H1 (cell line): ENCODE measurements around the gene YAF2. TPM values are rescaled to one million over a fixed set of nuclear protein-coding genes. Genes with fewer than 3 reads are reported as not detected.

Experiments used
- CTCF ChIA-PET: fragments of 300-600 bp; sonication (Branson Sonifier 250); formaldehyde crosslinking; loops from one replicate; lab custom pipeline; 2021; ENCODE audit not compliant: partially characterized antibody; lab: Charles Lee
- POLR2A ChIA-PET: fragments of 300-600 bp; sonication (Branson Sonifier 250); formaldehyde crosslinking; loops from one replicate; lab custom pipeline; 2021; ENCODE audit warnings: inconsistent platforms; ENCODE audit not compliant: partially characterized antibody; lab: Charles Lee
- DNase-seq, 2 experiments: peaks; one replicate each; pipeline versions ENCODE4 v3.0.0 to v3.0.0-alpha.2; 2010 to 2022; ENCODE audit warnings: low spot score in 2 of 2, low read depth in 1 of 2, mixed read lengths in 1 of 2
- FAIRE-seq: peaks from 2 replicates; lab custom pipeline; 2011; peaks lifted over from hg19 to GRCh38; lab: Jason Lieb, UNC
- H2AFZ ChIP-seq: 2 replicates; pipeline ENCODE4 v1.8.1; 2012; ENCODE audit warnings: low read length, inconsistent platforms
- H2AK5ac ChIP-seq: 2 replicates; pipeline ENCODE4 v1.6.1; 2013; ENCODE audit warnings: low read depth, low read length
- H2BK120ac ChIP-seq: replicated peaks from 2 replicates; pipeline ENCODE3; 2013; ENCODE audit warnings: low read depth, low read length, inconsistent platforms
- H2BK12ac ChIP-seq: 2 replicates; pipeline ENCODE4 v1.6.1; 2013; ENCODE audit warnings: low read depth, low read length
- H2BK15ac ChIP-seq: 2 replicates; pipeline ENCODE4 v1.6.1; 2013; ENCODE audit warnings: low read length
- H2BK20ac ChIP-seq: 2 replicates; pipeline ENCODE4 v1.6.1; 2013; ENCODE audit warnings: low read length
- H2BK5ac ChIP-seq: 2 replicates; pipeline ENCODE4 v1.6.1; 2013; ENCODE audit warnings: low read depth, low read length
- H3K14ac ChIP-seq: 2 replicates; pipeline ENCODE4 v1.6.1; 2013; ENCODE audit warnings: inconsistent platforms; ENCODE audit not compliant: insufficient read length
- H3K18ac ChIP-seq: 2 replicates; pipeline ENCODE4 v1.6.1; 2013; ENCODE audit warnings: low read length; ENCODE audit errors: extremely low read depth
- H3K23ac ChIP-seq: 2 replicates; pipeline ENCODE4 v1.6.1; 2013; ENCODE audit warnings: inconsistent platforms; ENCODE audit not compliant: insufficient read length
- H3K23me2 ChIP-seq: 2 replicates; pipeline ENCODE4 v1.6.1; 2013; ENCODE audit warnings: low read depth, low read length
- H3K27ac ChIP-seq: 2 replicates; pipeline ENCODE4 v1.6.1; 2011; ENCODE audit warnings: low read depth, low read length, inconsistent platforms
- H3K27me3 ChIP-seq, 4 experiments: replicated peaks in 1 of 4; 1 replicate in 1 of 4; 2 replicates in 3 of 4; pipeline versions ENCODE4 v1.6.1 to v1.8.1; 2011 to 2013; ENCODE audit warnings: low read length in 3 of 4, mild to moderate bottlenecking in 3 of 4, inconsistent platforms in 2 of 4, mixed read lengths in 2 of 4, moderate library complexity in 1 of 4; ENCODE audit not compliant: control insufficient read depth in 3 of 4, insufficient read depth in 3 of 4; ENCODE audit errors: extremely low read depth in 1 of 4
- H3K36me3 ChIP-seq, 4 experiments: 2 replicates each; pipeline versions ENCODE4 v1.6.1 to v1.8.1; 2011 to 2013; ENCODE audit warnings: mild to moderate bottlenecking in 4 of 4, low read length in 3 of 4, moderate library complexity in 2 of 4, control low read depth in 1 of 4, inconsistent platforms in 1 of 4; ENCODE audit not compliant: insufficient read depth in 4 of 4, control insufficient read depth in 2 of 4
- H3K4ac ChIP-seq: replicated peaks from 2 replicates; pipeline ENCODE3; 2013; ENCODE audit warnings: low read length, low read depth, mixed read lengths, inconsistent platforms; ENCODE audit not compliant: insufficient read length
- H3K4me1 ChIP-seq, 4 experiments: replicated peaks in 1 of 4; 1 replicate in 1 of 4; 2 replicates in 3 of 4; pipeline versions ENCODE4 v1.6.1 to v1.8.1; 2011 to 2013; ENCODE audit warnings: low read length in 3 of 4, inconsistent platforms in 2 of 4, mixed read lengths in 1 of 4; ENCODE audit not compliant: insufficient read depth in 4 of 4, control insufficient read depth in 3 of 4
- H3K4me2 ChIP-seq, 2 experiments: 2 replicates each; pipeline versions ENCODE4 v1.6.1 to v1.8.1; 2011 to 2013; ENCODE audit warnings: low read depth in 2 of 2, low read length in 2 of 2, control low read depth in 1 of 2, inconsistent platforms in 1 of 2, mild to moderate bottlenecking in 1 of 2; ENCODE audit not compliant: insufficient read depth in 1 of 2
- H3K4me3 ChIP-seq, 4 experiments: fragments of 200-600, 300-600 bp in 1 of 4; sonication (generic), shearing (Covaris generic), sonication (Bioruptor Twin) in 1 of 4; 2 replicates each; pipeline versions ENCODE4 v1.5.1 to v1.8.1; 2011 to 2016; ENCODE audit warnings: low read length in 4 of 4, low read depth in 3 of 4, control low read depth in 2 of 4, inconsistent platforms in 2 of 4, mild to moderate bottlenecking in 2 of 4, mixed read lengths in 1 of 4, moderate library complexity in 1 of 4; ENCODE audit not compliant: insufficient read depth in 2 of 4; ENCODE audit errors: extremely low read depth in 1 of 4
- H3K56ac ChIP-seq: replicated peaks from 2 replicates; pipeline ENCODE3; 2013; ENCODE audit warnings: low read depth, mild to moderate bottlenecking, mixed read lengths, low read length, inconsistent platforms; ENCODE audit not compliant: insufficient read length
- H3K79me1 ChIP-seq: 2 replicates; pipeline ENCODE4 v1.6.1; 2013; ENCODE audit warnings: low read depth, low read length, control low read depth
- H3K79me2 ChIP-seq, 2 experiments: 2 replicates each; pipeline versions ENCODE4 v1.6.1 to v1.8.1; 2012 to 2013; ENCODE audit warnings: low read length in 2 of 2, mild to moderate bottlenecking in 2 of 2, inconsistent platforms in 1 of 2; ENCODE audit not compliant: insufficient read depth in 2 of 2, control insufficient read depth in 1 of 2
- H3K9ac ChIP-seq, 4 experiments: replicated peaks in 1 of 4; 1 replicate in 1 of 4; 2 replicates in 3 of 4; pipeline versions ENCODE4 v1.6.1 to v1.8.1; 2011 to 2013; ENCODE audit warnings: low read depth in 3 of 4, low read length in 3 of 4, control low read depth in 2 of 4, mild to moderate bottlenecking in 2 of 4, moderate library complexity in 2 of 4, inconsistent platforms in 1 of 4; ENCODE audit errors: extremely low read depth in 1 of 4
- H3K9me3 ChIP-seq, 2 experiments: 2 replicates each; pipeline versions ENCODE4 v1.6.1 to v1.8.1; 2012 to 2013; ENCODE audit warnings: mild to moderate bottlenecking in 2 of 2, moderate library complexity in 2 of 2, control low read depth in 1 of 2, inconsistent platforms in 1 of 2, low read depth in 1 of 2, low read length in 1 of 2, mixed read lengths in 1 of 2; ENCODE audit not compliant: insufficient read depth in 2 of 2
- H4K20me1 ChIP-seq, 2 experiments: replicated peaks in 1 of 2; 2 replicates each; pipeline versions ENCODE3 to v1.8.1; 2011 to 2013; ENCODE audit warnings: inconsistent platforms in 2 of 2, low read length in 2 of 2, mild to moderate bottlenecking in 1 of 2; ENCODE audit not compliant: insufficient read depth in 2 of 2, control insufficient read depth in 1 of 2
- H4K5ac ChIP-seq: 2 replicates; pipeline ENCODE4 v1.6.1; 2013; ENCODE audit warnings: low read length, low read depth, mixed read lengths, inconsistent platforms; ENCODE audit not compliant: insufficient read length
- H4K8ac ChIP-seq: 2 replicates; pipeline ENCODE4 v1.8.0; 2013; ENCODE audit warnings: mild to moderate bottlenecking, moderate library complexity, low read length, inconsistent platforms; ENCODE audit not compliant: insufficient read depth; ENCODE audit errors: extremely low read depth
- H4K91ac ChIP-seq: replicated peaks from 2 replicates; pipeline ENCODE3; 2013; ENCODE audit warnings: low read length, mixed read lengths, inconsistent platforms; ENCODE audit not compliant: insufficient read length
- BACH1 ChIP-seq: IDR thresholded peaks from 2 replicates; pipeline ENCODE4 v1.6.1; 2012; ENCODE audit warnings: low read length, improper control_type of control experiment
- BCL11A ChIP-seq, 2 experiments: IDR thresholded peaks; one replicate each; pipeline ENCODE4 v1.6.1; 2011; ENCODE audit warnings: low read depth in 2 of 2, low read length in 2 of 2, mild to moderate bottlenecking in 2 of 2
- BRCA1 ChIP-seq: IDR thresholded peaks from 2 replicates; pipeline ENCODE4 v1.6.1; 2012; ENCODE audit warnings: low read depth, low read length, improper control_type of control experiment
- CEBPB ChIP-seq: IDR thresholded peaks from 2 replicates; pipeline ENCODE4 v1.6.1; 2012; ENCODE audit warnings: low read depth, low read length
- EGR1 ChIP-seq: IDR thresholded peaks from 2 replicates; pipeline ENCODE4 v1.6.1; 2011; ENCODE audit warnings: low read depth, low read length, borderline replicate concordance
- KDM1A ChIP-seq: fragments of 200-600, 300-600 bp; sonication (generic); IDR thresholded peaks from 2 replicates; pipeline ENCODE4 v1.7.1; 2016; ENCODE audit warnings: mild to moderate bottlenecking, low read length, borderline replicate concordance
- KDM5A ChIP-seq: fragments of 200-600 bp; IDR thresholded peaks from 2 replicates; pipeline ENCODE4 v1.7.1; 2012; ENCODE audit warnings: mild to moderate bottlenecking, low read length, inconsistent platforms, mixed read lengths
- NRF1 ChIP-seq: IDR thresholded peaks from 2 replicates; pipeline ENCODE4 v1.6.1; 2011; ENCODE audit warnings: mild to moderate bottlenecking, low read depth, low read length, improper control_type of control experiment
- RAD21 ChIP-seq, 2 experiments: IDR thresholded peaks in 1 of 2; conservative IDR thresholded peaks in 1 of 2; 2 replicates each; pipeline ENCODE4 v1.6.1; 2011; ENCODE audit warnings: low read depth in 2 of 2, low read length in 2 of 2, improper control_type of control experiment in 1 of 2, inconsistent platforms in 1 of 2, mild to moderate bottlenecking in 1 of 2, moderate library complexity in 1 of 2
- RBBP5 ChIP-seq: IDR thresholded peaks from 2 replicates; pipeline ENCODE4 v1.7.1; 2012; ENCODE audit warnings: low read depth, mild to moderate bottlenecking, inconsistent platforms, low read length, moderate library complexity, borderline replicate concordance
- TAF1 ChIP-seq: IDR thresholded peaks from 2 replicates; pipeline ENCODE4 v1.6.1; 2011; ENCODE audit warnings: mild to moderate bottlenecking, low read depth, low read length
- TCF12 ChIP-seq: IDR thresholded peaks from 2 replicates; pipeline ENCODE4 v1.6.1; 2011; ENCODE audit warnings: low read depth, mild to moderate bottlenecking, low read length
- YY1 ChIP-seq: IDR thresholded peaks from 2 replicates; pipeline ENCODE4 v1.6.1; 2011; ENCODE audit warnings: low read depth, mild to moderate bottlenecking, low read length
- WGBS, 2 experiments: shearing (Covaris generic) in 1 of 2; methylation state at CpG; one replicate each; pipeline versions ENCODE4 v1.1.6 to v1.1.7; 2013 to 2015; ENCODE audit warnings: low lambda C conversion rate in 2 of 2, mixed read lengths in 2 of 2, inconsistent platforms in 1 of 2, low coverage in 1 of 2, missing lambda C conversion rate in 1 of 2; ENCODE audit not compliant: insufficient replicate concordance in 2 of 2, insufficient coverage in 1 of 2, insufficient read length in 1 of 2; ENCODE audit errors: extremely low coverage in 1 of 2, missing lambda C conversion rate in 1 of 2; 5-methylcytosine and 5-hydroxymethylcytosine counted together
- polyA plus RNA-seq, 7 experiments: library from polyadenylated mRNA; depleted of rRNA in 3 of 7; stranded (reverse) in 5 of 7; unstranded in 2 of 7; fragments of >200 nt in 5 of 7; fragments of 200-250 nt in 2 of 7; gene quantifications; 1 replicate in 5 of 7; 2 replicates in 1 of 7; 4 replicates in 1 of 7; pipeline versions ENCODE4 v1.2.1 to v1.2.3, GENCODE V29; 2011 to 2013; ENCODE audit warnings: missing spikeins in 2 of 7, mixed read lengths in 2 of 7
- total RNA-seq: library from RNA; stranded (reverse); fragmentation: NEBNext Ultra II Directional; extraction: Animal tissue kit (Norgen Biotek cat#: 25700); gene quantifications from 2 replicates; pipeline ENCODE4 v1.2.1, GENCODE V29; 2021

The YAF2 gene
- total and polyA plus RNA-seq, 2 of the 8 experiments (the other 6 are each of a cell fraction or from before 2014, with no cell fraction given): 0.50 to 2.2 TPM

DNA sequence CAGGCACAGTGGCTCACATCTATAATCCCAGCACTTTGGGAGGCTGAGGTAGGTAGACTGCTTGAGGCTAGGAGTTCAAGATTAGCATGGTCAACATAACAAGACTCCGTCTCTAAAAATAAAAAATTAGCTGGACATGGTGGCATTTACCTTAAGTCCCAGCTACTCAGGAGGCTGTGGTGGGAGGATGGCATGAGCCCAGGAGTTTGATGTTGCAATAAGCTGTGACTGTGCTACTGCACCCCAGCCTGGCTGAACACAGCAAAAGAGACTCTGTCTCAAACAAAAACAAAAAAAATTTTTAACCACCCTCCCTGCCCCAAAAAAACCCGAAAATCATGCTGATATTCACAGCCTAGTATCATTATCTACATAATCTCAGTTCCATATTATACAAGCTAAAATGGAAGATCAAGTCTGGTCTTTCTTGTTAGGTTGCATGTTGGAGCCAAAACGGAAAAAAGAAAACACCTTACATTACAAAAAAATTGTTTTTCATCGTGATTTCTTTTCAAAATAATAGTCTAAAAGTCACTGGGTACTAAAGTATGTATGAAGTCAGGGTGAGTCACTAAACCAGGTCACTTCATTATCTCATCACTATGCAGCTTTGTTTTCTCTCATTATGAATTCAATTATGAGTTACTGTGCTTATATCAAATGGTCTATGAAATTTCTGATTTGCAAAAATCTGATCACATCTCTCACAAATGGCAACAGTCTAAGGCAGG is 107.2 kb downstream of the YAF2 start:
- Histone ChIP-seq H2BK12ac (no peak overlapping the region), H3K4ac (no peak overlapping the region), H3K79me2 (peaks cover 0 to 55% of the 10 kb centered on the region in 2 experiments; a peak in 2 of 4 replicates), H2BK20ac (no peak overlapping the region), H3K4me3 (no peak overlapping the region), H3K27me3 (no peaks in the 10 kb centered on the region), H3K18ac (no peak overlapping the region), H4K8ac (no peak overlapping the region), H4K5ac (no peak overlapping the region), H3K27ac (no peak overlapping the region), H3K4me2 (no peak overlapping the region), H4K20me1 (peaks cover 0 to 3% of the 10 kb centered on the region in 2 experiments), H2AFZ (no peak overlapping the region), H3K36me3 (no peaks in the 10 kb centered on the region), H2BK15ac (no peak overlapping the region), H2BK5ac (no peak overlapping the region), H2AK5ac (no peak overlapping the region), H3K4me1 (peaks cover 0 to under 1% (median 0%) of the 10 kb centered on the region in 4 experiments; a peak in 2 of 7 replicates), H3K56ac (no peak overlapping the region), H3K23ac (no peak overlapping the region), H3K9me3 (no peaks in the 10 kb centered on the region), H3K79me1 (no peaks in the 10 kb centered on the region), H4K91ac (no peak overlapping the region), H3K14ac (no peak overlapping the region), H2BK120ac (no peak overlapping the region), H3K23me2 (no peaks in the 10 kb centered on the region), H3K9ac (no peak overlapping the region)
- FAIRE-seq (no peak), DNase-seq (no peak)
- WGBS, 2 experiments: 78% methylated on average over 4 of the region's 4 CpGs; no CpG with 5 or more reads in 1 of the 2 experiments
- ChIA-PET POLR2A (no interaction called here), CTCF (interaction anchor here (0.6 to 1.6 kb wide), 6 partner anchors 11 to 301 kb away, joined by 3 to 10 read pairs (median 4); no protein-coding TSS in a partner anchor)
- no peak for TF ChIP-seq BCL11A (IDR thresholded peaks at IDR 0.05; ENCODE audit: low read depth in 2 of 2, low read length in 2 of 2)
- TF ChIP-seq CEBPB: no peak
- no peak for TF ChIP-seq KDM1A
- no peak for TF ChIP-seq TAF1
- no peak for TF ChIP-seq BACH1
- TF ChIP-seq NRF1: no peak
- no peak for TF ChIP-seq RBBP5
- TF ChIP-seq BRCA1: no peak
- no peak for TF ChIP-seq KDM5A
- no peak for TF ChIP-seq EGR1
- no peak for TF ChIP-seq TCF12
- TF ChIP-seq RAD21 (IDR thresholded peaks at IDR 0.05 in 1 of 2, conservative IDR thresholded peaks at IDR 0.05 in 1 of 2; ENCODE audit: low read depth in 2 of 2, low read length in 2 of 2): no peak
- TF ChIP-seq YY1: no peak
